B cell (primary cell): Measurements from ENCODE around the gene OR5C1.

Experiments used
- EZH2 ChIP-seq: IDR thresholded peaks from 2 replicates; pipeline ENCODE4 v1.6.1; 2012; ENCODE audit warnings: borderline replicate concordance, low read depth, mild to moderate bottlenecking, moderate library complexity, low read length; ENCODE audit not compliant: insufficient read depth, poor library complexity, severe bottlenecking
- TF ChIP-seq, protein P1 (sequence below): fragments of 200-600 bp; IDR thresholded peaks from one replicate; pipeline ENCODE4 v1.8.0; 2022; ENCODE audit warnings: antibody characterized with exemption, mild to moderate bottlenecking

- TF ChIP-seq, protein P1, sequence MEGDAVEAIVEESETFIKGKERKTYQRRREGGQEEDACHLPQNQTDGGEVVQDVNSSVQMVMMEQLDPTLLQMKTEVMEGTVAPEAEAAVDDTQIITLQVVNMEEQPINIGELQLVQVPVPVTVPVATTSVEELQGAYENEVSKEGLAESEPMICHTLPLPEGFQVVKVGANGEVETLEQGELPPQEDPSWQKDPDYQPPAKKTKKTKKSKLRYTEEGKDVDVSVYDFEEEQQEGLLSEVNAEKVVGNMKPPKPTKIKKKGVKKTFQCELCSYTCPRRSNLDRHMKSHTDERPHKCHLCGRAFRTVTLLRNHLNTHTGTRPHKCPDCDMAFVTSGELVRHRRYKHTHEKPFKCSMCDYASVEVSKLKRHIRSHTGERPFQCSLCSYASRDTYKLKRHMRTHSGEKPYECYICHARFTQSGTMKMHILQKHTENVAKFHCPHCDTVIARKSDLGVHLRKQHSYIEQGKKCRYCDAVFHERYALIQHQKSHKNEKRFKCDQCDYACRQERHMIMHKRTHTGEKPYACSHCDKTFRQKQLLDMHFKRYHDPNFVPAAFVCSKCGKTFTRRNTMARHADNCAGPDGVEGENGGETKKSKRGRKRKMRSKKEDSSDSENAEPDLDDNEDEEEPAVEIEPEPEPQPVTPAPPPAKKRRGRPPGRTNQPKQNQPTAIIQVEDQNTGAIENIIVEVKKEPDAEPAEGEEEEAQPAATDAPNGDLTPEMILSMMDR: no peak
- no peak for TF ChIP-seq EZH2
Measured at GRCh38 chr9:122822056-122822455, 33.3 kb downstream of the OR5C1 start.
